ENCODE results near the gene ALDH1A2. TPM values are rescaled to one million over a fixed set of nuclear protein-coding genes. Genes with fewer than 3 reads are reported as not detected.
A peak's percentile ranks its signal among the peaks of the same experiment; 100 is the strongest.
"Not testable (repeated sequence)": the region's sequence is repeated elsewhere in the genome, so short reads cannot be mapped to it uniquely, and the experiment has no call there.

The ALDH1A2 gene
- 100 to 1,000 TPM; 287 to 333 (median 325) TPM for polyA plus RNA-seq (ENCODE audit: insufficient read length in 3 of 3)

GRCh38 chr15:58065445-58066041, at the start of gene ALDH1A2:
Gene ALDH1A2, minus strand, starts transcription at chr15:58065711. Its CDS starts 61 bp downstream, at chr15:58065650.
- DNase-seq (ENCODE audit: low read depth in 3 of 3, low spot score in 2 of 3) = peak in 1 of 3 donors; percentile 64

GRCh38 chr15:58114812-58115211, 49.3 kb upstream of the ALDH1A2 start:
- no peak for DNase-seq (ENCODE audit: low read depth in 3 of 3, low spot score in 2 of 3)

GRCh38 chr15:58114388-58114787, 48.9 kb upstream of the ALDH1A2 start:
- DNase-seq (ENCODE audit: low read depth in 3 of 3, low spot score in 2 of 3) = no peak

DNA sequence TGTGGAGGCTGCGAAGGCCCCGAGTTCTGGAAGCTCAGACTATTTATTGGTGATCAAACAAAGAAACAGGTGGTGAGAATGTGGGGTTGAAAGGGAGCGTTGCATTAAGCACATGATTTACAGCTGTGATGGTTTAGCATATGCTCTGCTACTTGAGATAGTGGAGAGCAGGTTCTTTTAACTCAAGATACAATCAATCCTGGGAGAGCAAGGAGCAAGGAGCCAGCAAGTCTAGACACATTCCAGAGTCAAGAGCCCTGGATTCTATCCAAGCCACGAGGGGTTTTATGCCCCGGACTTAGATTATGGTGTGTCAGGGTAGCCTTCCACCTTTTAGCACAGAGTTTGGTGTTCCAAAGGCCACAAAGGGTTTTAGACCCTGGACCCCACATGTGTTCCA, 47.8 kb upstream of the ALDH1A2 start:
- DNase-seq (ENCODE audit: low read depth in 3 of 3, low spot score in 2 of 3) = not testable (repeated sequence)

- DNase-seq (ENCODE audit: low read depth in 3 of 3, low spot score in 2 of 3) = no peak
Measured at GRCh38 chr15:58111718-58112104, 46.2 kb upstream of the ALDH1A2 start.

GRCh38 chr15:58110999-58111717, 45.6 kb upstream of the ALDH1A2 start:
- no peak for DNase-seq (ENCODE audit: low read depth in 3 of 3, low spot score in 2 of 3)

GRCh38 chr15:58109419-58109818, 43.9 kb upstream of the ALDH1A2 start:
- DNase-seq (ENCODE audit: low read depth in 3 of 3, low spot score in 2 of 3) = no peak

- no peak for DNase-seq (ENCODE audit: low read depth in 3 of 3, low spot score in 2 of 3)
Measured at GRCh38 chr15:58108117-58108516, 42.6 kb upstream of the ALDH1A2 start.

- no peak for DNase-seq (ENCODE audit: low read depth in 3 of 3, low spot score in 2 of 3)
Measured at GRCh38 chr15:58103482-58103881, 38.0 kb upstream of the ALDH1A2 start.

DNA sequence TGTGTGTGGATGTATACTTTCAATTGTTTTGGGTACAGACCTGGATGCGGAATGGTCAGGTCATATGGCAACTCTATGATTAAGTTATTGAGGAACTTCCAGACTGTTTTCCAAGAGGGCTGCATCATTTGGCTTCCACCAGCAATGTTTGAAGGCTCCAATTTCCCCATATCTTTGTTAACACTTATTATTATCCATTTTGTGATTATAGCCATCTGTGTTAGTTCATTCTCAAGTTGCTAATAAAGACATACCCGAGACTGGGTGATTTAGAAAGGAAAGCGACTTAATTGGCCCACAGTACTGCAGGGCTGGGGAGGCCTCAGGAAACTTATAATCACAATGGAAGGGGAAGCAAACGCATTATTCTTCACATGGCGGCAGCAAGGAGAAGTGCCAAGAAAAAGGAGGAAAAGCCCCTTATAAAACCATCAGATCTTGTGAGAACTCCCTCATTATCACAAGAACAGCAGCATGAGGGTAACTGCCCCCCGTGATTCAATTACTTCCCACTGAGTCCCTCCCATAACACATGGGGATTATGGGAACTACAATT, 31.1 kb upstream of the ALDH1A2 start:
- no peak for DNase-seq (ENCODE audit: low read depth in 3 of 3, low spot score in 2 of 3)

GRCh38 chr15:58095415-58095814, 29.9 kb upstream of the ALDH1A2 start:
- no peak for DNase-seq (ENCODE audit: low read depth in 3 of 3, low spot score in 2 of 3)

DNA sequence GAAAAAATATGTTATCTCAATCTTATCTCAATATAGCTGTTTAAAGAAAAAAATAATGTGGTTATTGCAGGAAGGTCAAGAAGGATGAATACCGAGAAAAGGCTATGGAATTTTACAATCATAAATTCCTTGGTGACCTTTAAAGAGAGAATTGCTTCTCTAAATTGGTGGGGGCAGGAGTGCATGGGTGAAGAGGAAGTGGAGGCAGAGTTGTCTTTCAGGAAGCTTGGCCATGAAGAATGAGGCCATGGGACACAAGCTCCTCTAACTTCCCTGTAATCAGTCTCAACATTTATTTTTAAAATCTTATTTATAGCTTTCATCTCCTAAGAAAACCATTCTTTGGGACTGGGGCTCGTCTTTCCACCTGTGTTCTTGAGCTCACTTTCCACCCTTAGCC, 22.4 kb upstream of the ALDH1A2 start:
- no peak for DNase-seq (ENCODE audit: low read depth in 3 of 3, low spot score in 2 of 3)

- no peak for DNase-seq (ENCODE audit: low read depth in 3 of 3, low spot score in 2 of 3)
Measured at GRCh38 chr15:58086491-58086890, 21.0 kb upstream of the ALDH1A2 start.

- no peak for DNase-seq (ENCODE audit: low read depth in 3 of 3, low spot score in 2 of 3)
Measured at GRCh38 chr15:58083526-58083925, 18.0 kb upstream of the ALDH1A2 start.

DNA sequence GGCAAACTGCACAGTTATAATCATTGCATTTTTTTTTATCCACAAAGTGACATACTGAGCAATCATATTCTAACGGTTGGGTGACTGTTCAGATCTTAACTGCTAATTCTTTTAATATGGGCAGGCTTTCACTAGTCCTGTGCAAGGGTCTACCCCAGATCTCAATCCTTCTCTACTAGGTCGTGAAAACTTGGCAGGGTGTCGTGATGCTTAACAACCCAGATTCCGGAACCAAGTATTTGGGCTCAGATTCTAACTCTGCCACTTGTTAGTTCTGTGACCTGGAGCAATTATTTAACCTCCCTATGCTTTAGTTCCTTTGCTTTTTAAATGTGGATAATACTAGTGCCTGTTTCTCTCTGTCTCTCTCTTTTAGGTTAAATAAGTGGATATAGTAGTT, 16.4 kb upstream of the ALDH1A2 start:
- no peak for DNase-seq (ENCODE audit: low read depth in 3 of 3, low spot score in 2 of 3)

DNA sequence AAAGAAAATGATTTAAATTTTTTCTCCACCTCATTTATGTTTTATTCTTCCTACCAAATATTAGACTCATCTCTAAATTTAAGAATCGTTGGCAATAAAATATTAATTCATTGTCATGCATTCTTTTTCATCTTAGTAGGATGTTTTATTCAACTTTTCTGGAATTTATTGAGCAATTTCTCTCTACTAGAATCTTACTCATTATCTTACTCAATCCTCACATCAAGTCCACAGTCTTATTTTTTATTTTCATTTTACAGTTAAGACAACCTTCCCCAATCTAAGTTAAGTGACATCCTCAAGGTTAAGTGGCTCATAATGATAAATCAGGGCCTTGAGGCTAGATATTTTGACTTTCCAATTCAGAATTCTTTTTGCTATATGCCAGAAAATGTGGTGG, 15.9 kb upstream of the ALDH1A2 start:
- DNase-seq (ENCODE audit: low read depth in 3 of 3, low spot score in 2 of 3) = no peak

DNA sequence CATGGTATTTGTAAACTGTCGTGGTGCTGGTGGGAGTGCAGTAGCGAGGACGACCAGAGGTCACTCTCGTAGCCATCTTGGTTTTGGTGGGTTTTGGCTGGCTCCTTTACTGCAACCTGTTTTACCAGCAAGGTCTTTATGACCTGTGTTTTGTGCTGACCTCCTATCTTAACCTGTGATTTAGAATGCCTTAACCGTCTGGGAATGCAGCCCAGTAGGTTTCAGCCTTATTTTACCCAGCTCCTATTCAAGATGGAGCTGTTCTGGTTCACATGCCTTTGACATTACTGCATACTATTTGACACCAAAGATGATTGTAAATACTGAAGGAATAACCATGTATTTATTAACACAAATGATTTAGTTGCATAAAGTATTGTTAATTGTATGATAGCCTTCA, 15.4 kb upstream of the ALDH1A2 start:
- DNase-seq (ENCODE audit: low read depth in 3 of 3, low spot score in 2 of 3) = not testable (repeated sequence)

GRCh38 chr15:58080398-58080797, 14.9 kb upstream of the ALDH1A2 start:
- no peak for DNase-seq (ENCODE audit: low read depth in 3 of 3, low spot score in 2 of 3)

DNA sequence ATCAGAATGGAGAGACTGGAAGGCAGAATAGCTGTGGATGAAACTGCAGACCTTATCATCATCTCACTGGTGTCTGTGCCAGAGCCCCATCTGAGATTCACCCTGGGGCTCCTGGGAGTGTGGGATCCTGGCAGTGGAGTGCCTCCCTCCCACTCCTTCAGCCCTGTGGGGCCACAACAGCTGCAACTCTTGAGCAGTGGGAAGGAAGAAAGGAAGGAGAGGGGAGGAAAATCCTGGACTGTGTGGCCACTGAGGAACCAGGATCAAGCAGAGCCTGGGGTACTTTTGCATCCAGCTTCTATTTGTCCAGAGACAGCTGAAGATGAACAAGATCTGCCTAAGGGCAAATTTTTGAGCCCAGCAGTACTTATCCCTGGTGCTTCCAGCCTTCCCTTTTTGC, 13.1 kb upstream of the ALDH1A2 start:
- DNase-seq (ENCODE audit: low read depth in 3 of 3, low spot score in 2 of 3) = no peak

DNA sequence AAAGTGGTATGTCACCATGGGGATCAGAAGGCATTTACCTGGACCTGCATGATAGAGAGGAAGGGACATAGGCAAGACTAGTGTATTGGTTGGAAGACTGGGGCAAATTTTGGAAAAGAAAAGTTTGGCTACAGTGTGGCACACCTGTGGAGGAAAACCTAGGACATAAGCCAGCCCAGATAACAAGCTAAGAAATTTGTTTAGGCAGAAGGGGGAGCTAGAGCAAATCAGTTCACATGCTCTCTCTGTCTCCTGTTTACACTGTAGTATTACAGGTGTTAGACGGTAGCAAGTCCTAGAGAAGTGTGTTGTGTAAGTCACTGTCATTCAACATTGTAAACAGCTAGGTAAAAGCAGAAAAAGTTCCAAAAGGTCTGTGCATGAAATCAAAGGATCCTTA, 11.9 kb upstream of the ALDH1A2 start:
- no peak for DNase-seq (ENCODE audit: low read depth in 3 of 3, low spot score in 2 of 3)

DNA sequence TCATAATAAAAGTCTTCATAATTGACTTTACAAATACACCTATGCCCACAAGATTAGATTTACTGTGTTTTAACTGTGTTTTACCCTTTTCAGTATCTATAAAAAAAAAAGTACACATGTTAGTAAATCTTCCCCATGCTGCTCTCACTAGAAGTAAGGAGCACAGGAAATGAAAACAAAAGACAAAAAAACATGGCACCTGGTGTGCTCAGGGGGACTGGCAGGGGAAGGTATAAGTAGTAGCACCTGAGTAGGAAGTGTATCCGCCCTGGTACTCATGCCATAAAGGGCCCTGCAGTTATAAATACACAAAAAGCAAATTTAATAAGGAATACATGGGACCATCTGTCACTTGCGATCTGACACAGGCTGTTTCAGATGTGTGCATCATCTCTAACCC, 8.9 kb upstream of the ALDH1A2 start:
- DNase-seq (ENCODE audit: low read depth in 3 of 3, low spot score in 2 of 3) = no peak

- DNase-seq (ENCODE audit: low read depth in 3 of 3, low spot score in 2 of 3) = no peak
Measured at GRCh38 chr15:58070801-58071418, 5.4 kb upstream of the ALDH1A2 start.

All from right renal cortex interstitium (tissue), 3 donors.